Measurements from ENCODE around the gene JPH2.
"Not testable (repeated sequence)": the region's sequence is repeated elsewhere in the genome, so short reads cannot be mapped to it uniquely, and the experiment has no call there.

The JPH2 gene

DNA sequence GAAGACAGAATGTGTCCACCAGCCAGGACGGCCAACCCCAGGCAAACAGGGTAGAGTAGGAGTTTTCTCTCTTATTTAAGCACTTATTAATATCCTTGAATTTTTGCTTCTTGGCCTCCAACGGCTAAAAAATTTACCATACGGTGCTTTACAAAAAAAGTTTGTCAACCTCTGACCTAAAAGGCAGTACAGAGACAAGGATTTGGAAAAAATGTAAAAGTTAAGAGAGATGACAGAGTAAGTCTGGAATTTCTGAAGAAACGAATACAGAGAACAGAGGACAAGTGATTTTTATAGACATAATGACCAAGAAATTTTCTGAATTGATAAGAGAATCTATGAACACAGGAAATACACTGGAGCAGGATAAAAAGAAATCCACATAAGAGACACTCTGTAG, 13.4 kb upstream of the JPH2 start:
- in situ Hi-C loops (cut with MboI; ENCODE audit: low sequenced_read_pairs, unreplicated experiment): no loop called here
- no peak for DNase-seq (ENCODE audit: low spot score)
- TF ChIP-seq CTCF (IDR thresholded peaks at IDR 0.05; ENCODE audit: borderline replicate concordance, control extremely low read depth, extremely low read depth, insufficient read depth, missing control alignments): no peak

DNA sequence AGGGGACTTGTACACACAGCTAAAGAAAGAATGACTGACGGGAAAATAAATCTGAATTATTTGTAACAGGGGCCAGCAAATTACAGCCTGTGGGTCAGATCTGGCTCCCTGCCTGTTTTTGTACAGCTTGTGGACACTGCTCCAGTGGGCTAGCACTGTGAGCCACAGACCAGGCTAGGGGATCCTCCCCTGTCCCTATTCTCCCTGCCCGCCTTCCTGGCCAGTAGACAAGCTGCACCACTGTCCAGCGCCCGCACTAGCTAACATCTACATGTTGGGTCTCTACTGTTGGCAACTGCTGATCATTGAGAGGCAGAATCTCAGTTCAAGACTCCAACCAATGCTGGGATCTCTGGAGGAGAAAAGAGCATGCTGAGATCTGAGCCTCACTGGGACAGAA, 12.9 kb upstream of the JPH2 start:
- DNase-seq (ENCODE audit: low spot score): no peak
- TF ChIP-seq CTCF (IDR thresholded peaks at IDR 0.05; ENCODE audit: borderline replicate concordance, control extremely low read depth, extremely low read depth, insufficient read depth, missing control alignments): no peak
- in situ Hi-C loops (cut with MboI; ENCODE audit: low sequenced_read_pairs, unreplicated experiment): no loop called here

GRCh38 chr20:44198872-44199271, 11.9 kb upstream of the JPH2 start:
- in situ Hi-C loops (cut with MboI; ENCODE audit: low sequenced_read_pairs, unreplicated experiment): no loop called here
- DNase-seq (ENCODE audit: low spot score): no peak
- no peak for TF ChIP-seq CTCF (IDR thresholded peaks at IDR 0.05; ENCODE audit: borderline replicate concordance, control extremely low read depth, extremely low read depth, insufficient read depth, missing control alignments)

- in situ Hi-C loops (cut with MboI; ENCODE audit: low sequenced_read_pairs, unreplicated experiment): no loop called here
- DNase-seq (ENCODE audit: low spot score): no peak
- TF ChIP-seq CTCF (IDR thresholded peaks at IDR 0.05; ENCODE audit: borderline replicate concordance, control extremely low read depth, extremely low read depth, insufficient read depth, missing control alignments): no peak
Measured at GRCh38 chr20:44196271-44196670, 9.3 kb upstream of the JPH2 start.

GRCh38 chr20:44195605-44196004, 8.6 kb upstream of the JPH2 start:
- no peak for DNase-seq (ENCODE audit: low spot score)
- in situ Hi-C loops (cut with MboI; ENCODE audit: low sequenced_read_pairs, unreplicated experiment): no loop called here
- no peak for TF ChIP-seq CTCF (IDR thresholded peaks at IDR 0.05; ENCODE audit: borderline replicate concordance, control extremely low read depth, extremely low read depth, insufficient read depth, missing control alignments)

DNA sequence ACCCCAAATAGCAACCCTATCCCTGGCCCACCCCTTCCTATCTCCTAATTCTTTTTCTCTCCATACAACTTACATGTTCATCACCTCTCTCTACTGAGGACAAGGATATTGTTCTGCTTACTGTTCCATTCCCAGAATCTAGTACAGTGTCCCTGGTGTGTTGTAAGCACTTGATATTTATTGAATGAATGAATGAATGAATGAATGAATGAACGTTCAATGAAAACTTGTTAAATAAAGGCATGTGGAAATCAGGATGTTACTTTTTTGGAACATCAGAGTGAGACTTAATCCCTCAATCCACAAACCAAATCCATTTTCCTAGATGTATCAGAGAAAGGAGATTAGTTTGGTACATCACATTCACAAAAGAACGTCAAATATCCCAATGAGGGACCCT, 6.8 kb upstream of the JPH2 start:
- no peak for DNase-seq (ENCODE audit: low spot score)
- in situ Hi-C loops (cut with MboI; ENCODE audit: low sequenced_read_pairs, unreplicated experiment): no loop called here
- no peak for TF ChIP-seq CTCF (IDR thresholded peaks at IDR 0.05; ENCODE audit: borderline replicate concordance, control extremely low read depth, extremely low read depth, insufficient read depth, missing control alignments)

GRCh38 chr20:44191640-44192039, 4.7 kb upstream of the JPH2 start:
- in situ Hi-C loops (cut with MboI; ENCODE audit: low sequenced_read_pairs, unreplicated experiment); DNase-seq (ENCODE audit: low spot score): not testable (repeated sequence)
